Stimulated activated CD4-positive, alpha-beta T cell treated with anti-CD3 and anti-CD28 coated beads, TNF-alpha, amount 100 ng/mL, for 1 hour (primary cell): ENCODE data around the gene OR12D1.

Experiments
- DNase-seq, 3 donors: peaks; one replicate each; pipeline ENCODE4 v3.0.0-alpha.2; 2020; ENCODE audit warnings: low read depth in 3 of 3, low spot score in 1 of 3

The OR12D1 gene

GRCh38 chr6:29465279-29465678 is 50.6 kb downstream of the OR12D1 start:
- no peak for DNase-seq

DNA sequence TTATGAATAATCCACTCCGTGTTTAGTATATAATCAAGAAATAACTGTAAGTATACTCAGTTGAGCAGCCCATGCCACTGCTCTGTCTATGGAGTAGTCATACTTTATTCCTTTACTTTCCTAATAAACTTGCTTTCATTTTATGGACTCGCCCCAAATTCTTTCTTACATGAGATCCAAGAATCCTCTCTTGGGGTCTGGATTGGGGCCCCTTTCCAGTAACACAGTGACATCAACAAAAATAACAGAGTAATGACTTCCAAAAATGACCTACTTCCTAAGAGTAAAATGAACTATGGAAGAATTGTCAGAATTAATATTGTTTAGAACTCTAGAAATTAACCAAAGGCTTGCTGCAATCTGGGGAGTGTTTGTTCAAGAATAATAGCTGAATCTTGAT is 51.1 kb downstream of the OR12D1 start:
- no peak for DNase-seq

DNA sequence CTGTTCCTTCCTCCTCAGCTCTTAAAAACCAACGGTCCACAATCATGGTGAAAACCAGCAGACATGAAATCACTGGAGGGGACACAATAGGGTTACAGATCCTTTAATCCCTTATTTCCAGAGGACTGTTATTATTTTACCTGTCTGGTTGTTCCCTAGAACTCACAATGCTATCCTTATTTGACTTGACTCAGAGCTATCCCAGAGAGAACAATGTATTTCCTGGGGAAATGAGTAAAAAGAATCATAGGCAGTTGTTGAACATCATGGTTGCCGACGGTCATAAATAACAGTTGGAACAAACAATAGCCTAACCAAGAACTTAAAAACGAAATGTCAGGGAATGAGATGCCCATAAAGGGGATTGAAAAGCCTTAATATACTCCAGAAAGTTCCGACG is 51.5 kb downstream of the OR12D1 start:
- no peak for DNase-seq
